Left ventricle myocardium superior (tissue), 1 donor: ENCODE measurements around the gene ARHGEF11. TPM values are rescaled to one million over a fixed set of nuclear protein-coding genes. Genes with fewer than 3 reads are reported as not detected.

Experiments used
- ATAC-seq: fragments of 200-7000 bp; cut with Tn5 transposase; one replicate; pipeline ENCODE4 v1.9.1; 2020; ENCODE audit warnings: mild to moderate bottlenecking, moderate library complexity
- DNase-seq: peaks from one replicate; pipeline ENCODE4 v3.0.0-alpha.2; 2020
- intact Hi-C: fragments of 100-400 bp; cut with micrococcal nuclease; formaldehyde crosslinking; loops from one replicate; pipeline ENCODE4 v1.11.0; 2022
- long read RNA-seq: library from polyadenylated mRNA; unstranded; transcript quantifications from one replicate; pipeline ENCODE4 v2.0.0, GENCODE V29; 2021
- total RNA-seq: library from RNA; stranded (reverse); fragmentation: NEBNext Ultra II Directional; extraction: Animal tissue kit (Norgen Biotek cat#: 25700); gene quantifications from one replicate; pipeline ENCODE4 v1.2.1, GENCODE V29; 2021
- donor health status: DM: no; HTN: yes; CAD: no; lungs with severe emphysema.

ARHGEF11 gene, protein sequence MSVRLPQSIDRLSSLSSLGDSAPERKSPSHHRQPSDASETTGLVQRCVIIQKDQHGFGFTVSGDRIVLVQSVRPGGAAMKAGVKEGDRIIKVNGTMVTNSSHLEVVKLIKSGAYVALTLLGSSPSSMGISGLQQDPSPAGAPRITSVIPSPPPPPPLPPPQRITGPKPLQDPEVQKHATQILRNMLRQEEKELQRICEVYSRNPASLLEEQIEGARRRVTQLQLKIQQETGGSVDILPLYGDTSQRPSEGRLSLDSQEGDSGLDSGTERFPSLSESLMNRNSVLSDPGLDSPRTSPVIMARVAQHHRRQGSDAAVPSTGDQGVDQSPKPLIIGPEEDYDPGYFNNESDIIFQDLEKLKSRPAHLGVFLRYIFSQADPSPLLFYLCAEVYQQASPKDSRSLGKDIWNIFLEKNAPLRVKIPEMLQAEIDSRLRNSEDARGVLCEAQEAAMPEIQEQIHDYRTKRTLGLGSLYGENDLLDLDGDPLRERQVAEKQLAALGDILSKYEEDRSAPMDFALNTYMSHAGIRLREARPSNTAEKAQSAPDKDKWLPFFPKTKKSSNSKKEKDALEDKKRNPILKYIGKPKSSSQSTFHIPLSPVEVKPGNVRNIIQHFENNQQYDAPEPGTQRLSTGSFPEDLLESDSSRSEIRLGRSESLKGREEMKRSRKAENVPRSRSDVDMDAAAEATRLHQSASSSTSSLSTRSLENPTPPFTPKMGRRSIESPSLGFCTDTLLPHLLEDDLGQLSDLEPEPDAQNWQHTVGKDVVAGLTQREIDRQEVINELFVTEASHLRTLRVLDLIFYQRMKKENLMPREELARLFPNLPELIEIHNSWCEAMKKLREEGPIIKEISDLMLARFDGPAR (N-terminal part only)
- 28.8 TPM for total RNA-seq
- long read RNA-seq, partial matches to known transcripts: 7 of 17 reads
- long read RNA-seq, other reads (novel, unspliced or antisense): 10 of 17 reads

DNA sequence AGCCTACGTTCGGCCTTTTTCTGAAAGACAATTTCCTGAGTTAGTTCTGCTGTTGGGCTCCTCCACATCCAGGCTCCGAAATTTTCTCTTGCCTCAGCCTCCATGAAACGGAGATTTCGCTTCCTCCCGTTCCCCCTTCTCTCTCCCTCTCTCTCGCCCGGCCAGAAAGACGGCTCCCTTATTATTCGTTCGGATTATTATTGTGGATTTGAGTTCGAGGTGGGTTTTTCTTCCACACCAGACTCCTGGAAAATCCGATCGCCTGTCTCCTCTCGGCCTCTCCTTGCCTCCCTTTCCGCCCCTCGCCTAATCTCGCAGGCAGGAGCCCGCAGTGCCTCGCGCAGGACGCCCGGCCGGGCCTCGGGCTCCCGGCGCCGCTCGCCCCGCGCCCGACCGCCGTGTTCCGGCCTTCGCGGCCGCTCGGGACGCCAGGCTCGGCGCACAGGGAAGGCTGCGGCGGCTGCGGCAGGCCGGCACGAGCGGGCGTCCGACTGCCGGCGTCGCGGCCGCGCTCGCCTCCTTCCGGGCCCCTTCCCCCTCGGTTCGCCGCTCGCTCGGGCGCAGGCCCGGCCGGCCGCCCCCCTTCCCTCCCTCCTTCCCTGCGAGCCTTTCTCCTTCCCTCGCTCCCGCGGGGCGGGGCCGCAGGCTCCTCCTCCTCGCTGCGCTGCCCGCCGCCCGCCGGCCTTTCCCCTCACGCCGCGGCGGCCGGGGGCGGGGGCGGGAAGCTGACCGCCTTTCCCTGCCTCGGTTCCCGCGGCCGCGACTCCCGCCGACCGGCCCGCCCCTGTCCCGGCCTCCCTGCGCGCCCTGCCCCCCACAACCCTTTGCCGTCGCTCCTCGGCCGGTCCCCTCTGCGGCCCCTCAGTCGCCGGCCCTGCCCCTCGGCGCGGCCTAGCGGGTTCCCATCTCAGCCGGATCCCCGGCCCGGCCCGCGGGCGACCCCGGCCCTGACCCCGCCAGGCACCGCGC, at the start of gene ARHGEF11:
Gene ARHGEF11 (minus strand): TSS at position 493 of the 969 bp plus-strand sequence. CDS start 1,412 bp downstream, outside the sequence.
- intact Hi-C loops: no loop called here
- ATAC-seq: peak; percentile 98
- peak; percentile 96 for DNase-seq

DNA sequence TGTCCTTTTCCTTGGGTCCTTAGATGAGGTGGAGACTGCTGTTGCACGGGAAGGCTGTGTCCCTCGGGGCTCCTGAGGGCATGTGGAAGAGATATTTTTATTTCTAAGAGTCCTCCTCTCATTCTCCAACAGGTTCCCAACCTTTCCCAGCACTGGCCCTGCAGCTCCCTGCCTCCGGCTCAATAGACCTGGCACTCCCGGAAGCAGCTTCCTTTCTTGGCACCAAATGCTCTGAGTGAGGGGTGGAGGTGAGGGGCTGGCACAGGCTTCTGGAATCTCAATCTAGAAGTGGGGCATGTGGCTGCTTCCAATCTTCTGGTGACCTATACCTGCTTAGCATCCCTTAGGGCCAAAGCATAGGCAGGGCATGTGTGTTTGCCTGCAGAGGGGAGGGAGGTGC, 49.5 kb upstream of the ARHGEF11 start:
- no peak for DNase-seq
- no peak for ATAC-seq
- intact Hi-C loops: no loop called here

DNA sequence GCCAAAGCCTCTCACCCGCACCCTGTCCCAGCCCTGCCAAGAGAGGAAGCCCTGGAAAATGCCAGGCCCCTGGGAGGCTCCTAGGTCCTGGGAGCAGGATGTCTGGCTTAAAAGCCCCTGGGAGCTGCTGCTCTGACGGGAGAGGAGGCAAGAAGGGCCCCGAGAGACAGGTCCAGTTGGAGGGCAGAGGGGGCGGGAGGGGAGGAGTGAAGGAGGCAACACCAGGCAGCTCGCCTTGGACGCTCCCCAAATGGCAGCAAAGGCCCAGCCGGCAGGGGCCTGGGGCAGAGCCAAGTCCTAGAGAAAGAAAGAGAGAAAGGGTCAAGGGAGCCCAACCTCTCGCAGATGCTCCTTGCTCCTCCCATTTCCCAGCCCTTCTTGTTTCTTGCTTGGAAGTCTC, 47.3 kb upstream of the ARHGEF11 start:
- peak; percentile 76 for ATAC-seq
- intact Hi-C loops: loop anchor here (5.0 kb wide), 1 partner anchor 64 kb away; no protein-coding TSS in a partner anchor
- peak; percentile 76 for DNase-seq

DNA sequence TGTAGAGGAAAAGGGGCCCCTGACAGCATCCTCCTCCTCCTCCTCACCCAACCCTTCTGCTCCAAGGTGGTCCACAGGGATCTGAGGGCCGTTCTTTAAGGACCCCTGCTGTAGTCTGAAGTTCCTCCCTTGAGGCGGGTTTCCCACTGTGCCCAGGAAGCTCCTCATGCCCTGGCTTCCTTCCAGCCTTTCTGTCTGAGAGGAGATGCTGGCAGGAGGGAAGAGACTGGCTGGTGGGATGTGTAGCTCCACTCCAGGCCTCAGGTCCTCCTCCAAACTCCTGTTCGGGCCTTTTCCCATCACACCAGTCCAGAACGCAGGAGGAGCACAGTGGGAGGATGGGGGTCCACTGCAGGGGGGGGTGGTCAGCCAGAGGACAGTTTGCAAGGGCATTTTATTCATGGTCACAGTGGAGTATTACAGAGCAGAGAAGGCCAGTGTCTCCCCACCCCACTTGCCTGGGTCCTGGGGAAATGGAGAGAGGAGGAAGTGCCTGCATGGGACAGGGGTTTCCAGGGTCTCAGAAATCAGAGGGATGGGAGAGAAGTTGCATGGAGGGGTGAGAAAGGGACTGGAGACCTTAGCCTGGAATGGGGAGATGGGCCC, 46.2 kb upstream of the ARHGEF11 start:
- intact Hi-C loops: loop anchor here (5.0 kb wide), 1 partner anchor 66 kb away; no protein-coding TSS in a partner anchor
- DNase-seq (no peak), ATAC-seq (no peak)

DNA sequence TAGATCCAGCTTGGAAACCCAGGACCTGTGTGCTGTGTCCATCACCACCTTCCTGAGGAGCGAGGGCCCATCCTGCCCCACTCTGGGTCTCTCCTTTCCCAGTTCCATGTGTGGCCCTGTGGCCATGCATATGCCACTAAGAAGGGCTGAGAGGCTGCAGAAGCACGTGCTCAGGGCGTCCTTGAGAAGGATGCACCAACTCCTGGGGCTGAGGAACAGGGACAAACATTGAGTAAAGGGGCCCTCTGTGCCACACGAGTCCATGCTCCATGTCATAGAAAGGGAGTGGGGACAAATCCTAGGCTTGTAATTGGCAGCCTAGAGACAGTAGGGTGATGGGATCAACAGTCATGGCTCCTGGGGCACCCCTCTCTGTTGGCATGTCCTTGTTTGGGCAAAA, 45.6 kb upstream of the ARHGEF11 start:
- no peak for DNase-seq
- no peak for ATAC-seq
- intact Hi-C loops: loop anchor here (5.0 kb wide), 1 partner anchor 66 kb away; no protein-coding TSS in a partner anchor

DNA sequence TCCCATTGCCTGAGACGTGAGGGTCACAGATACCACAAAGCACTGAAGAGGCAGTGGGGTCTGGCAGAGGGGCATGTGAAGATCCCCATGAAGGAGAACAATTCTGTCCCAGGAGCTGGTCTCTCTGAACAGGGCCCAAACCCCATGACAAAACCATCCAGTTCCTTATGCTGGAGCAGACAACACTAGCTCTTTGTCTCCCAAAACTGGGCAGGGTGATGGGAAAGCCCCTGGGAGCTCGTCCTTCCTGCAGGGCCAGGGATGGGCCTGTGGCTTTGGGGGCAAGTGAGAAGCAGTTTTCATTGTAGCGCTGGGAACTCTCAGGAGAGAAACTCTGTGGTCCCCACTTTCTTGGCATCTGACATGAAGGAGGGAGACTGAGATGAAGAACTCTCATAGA, 45.2 kb upstream of the ARHGEF11 start:
- ATAC-seq: no peak
- no peak for DNase-seq
- intact Hi-C loops: loop anchor here (5.0 kb wide), 1 partner anchor 67 kb away; no protein-coding TSS in a partner anchor

DNA sequence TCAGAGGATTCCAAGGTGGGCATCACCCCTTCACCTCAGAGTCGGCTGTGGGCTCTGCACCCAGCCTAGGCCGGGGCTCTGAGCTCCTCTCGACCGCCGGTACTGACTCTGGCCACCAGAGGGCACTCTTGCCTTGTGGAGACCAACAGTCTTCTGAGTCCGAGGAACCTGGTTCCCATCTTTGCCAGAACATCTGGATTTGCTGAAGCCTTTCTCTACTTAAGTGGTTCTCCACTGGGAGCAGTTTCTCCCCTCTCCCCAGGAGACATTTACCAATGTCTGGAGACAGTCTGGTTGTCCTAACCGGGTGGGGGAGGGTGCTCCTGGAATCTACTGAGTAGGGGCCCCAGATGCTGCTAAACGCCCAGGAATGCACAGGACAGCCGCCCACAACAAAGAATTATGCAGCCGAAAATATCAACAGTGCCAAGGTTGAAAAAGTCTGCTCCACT, 44.7 kb upstream of the ARHGEF11 start:
- DNase-seq (peak; percentile 91), ATAC-seq (peak; percentile 89)
- intact Hi-C loops: loop anchor here (5.0 kb wide), 1 partner anchor 67 kb away; no protein-coding TSS in a partner anchor

DNA sequence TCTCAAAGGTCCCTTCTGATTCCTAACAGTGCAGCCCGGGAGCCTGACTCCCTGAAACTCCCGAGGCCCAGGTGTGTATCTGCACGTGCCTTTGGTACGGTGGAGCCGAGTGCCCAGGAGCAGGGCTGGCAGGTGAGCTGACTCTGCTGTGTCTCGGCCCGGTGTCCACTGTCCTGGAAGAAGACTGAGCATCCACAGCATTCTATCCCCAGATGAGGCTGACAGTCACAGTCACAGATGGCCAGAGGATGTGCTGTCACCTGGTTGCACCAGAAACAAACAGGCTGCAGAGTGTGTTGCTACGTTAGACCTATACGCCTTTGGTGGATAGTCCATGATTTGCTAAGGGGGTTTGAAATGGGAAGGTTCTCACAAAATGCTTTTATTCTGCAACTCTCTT, 44.2 kb upstream of the ARHGEF11 start:
- DNase-seq (no peak), ATAC-seq (no peak)
- intact Hi-C loops: loop anchor here (5.0 kb wide), 1 partner anchor 68 kb away; no protein-coding TSS in a partner anchor

DNA sequence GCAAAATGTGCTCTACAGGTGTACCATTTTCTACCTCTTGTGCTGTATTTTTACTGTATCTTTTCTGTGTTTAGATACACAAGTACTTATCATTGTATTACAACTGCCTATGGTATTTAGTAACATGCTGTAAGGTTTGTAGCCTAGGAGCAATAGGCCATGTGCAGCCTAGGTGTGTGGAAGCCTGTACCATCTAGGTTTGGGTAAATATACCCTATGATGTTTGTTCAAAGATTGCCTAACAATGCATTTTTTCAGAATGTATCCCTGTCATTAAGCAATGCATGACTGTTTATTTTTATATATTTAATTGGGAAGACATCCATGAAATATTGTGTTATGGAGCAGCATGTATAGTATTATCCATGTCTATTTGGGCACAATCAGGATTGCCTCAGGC, 43.1 kb upstream of the ARHGEF11 start:
- ATAC-seq (no peak), DNase-seq (no peak)
- intact Hi-C loops: no loop called here

DNA sequence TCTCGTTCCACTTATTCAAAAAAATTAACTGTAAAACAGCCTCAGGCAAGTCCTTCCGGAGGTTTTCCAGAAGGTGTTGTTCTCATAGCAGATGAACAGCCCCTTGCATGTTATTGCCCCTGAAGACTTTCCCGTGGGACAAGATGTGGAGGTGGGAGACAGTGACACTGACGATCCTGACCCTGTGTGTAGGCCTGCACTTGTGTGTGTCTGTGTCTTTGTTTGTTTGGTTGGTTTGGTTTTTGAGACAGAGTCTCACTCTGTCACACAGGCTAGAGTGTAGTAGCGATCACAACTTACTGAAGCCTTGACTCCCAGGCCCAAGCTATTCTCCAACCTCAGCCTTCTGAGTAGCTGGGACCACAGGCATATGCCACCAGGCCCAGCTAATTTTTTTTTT, 41.5 kb upstream of the ARHGEF11 start:
- DNase-seq (no peak), ATAC-seq (no peak)
- intact Hi-C loops: no loop called here

DNA sequence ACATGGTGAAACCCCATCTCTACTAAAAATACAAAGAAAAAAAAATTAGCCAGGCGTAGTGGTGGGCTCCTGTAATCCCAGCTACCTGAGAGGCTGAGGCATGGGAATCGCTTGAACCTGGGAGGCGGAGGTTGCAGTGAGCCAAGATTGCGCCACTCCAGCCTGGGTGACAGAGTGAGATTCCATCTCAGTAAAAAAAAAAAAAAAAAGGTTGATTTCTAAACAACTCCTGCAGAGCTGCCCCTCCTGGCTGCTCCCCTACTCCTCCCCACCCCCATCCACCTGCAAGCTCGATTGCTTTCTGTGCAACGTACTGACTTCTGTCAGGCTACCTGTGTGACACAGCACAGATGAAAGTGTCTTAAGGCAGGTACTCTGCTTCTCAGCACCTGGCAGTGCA, 40.8 kb upstream of the ARHGEF11 start:
- intact Hi-C loops: no loop called here
- DNase-seq: no peak
- ATAC-seq: no peak

DNA sequence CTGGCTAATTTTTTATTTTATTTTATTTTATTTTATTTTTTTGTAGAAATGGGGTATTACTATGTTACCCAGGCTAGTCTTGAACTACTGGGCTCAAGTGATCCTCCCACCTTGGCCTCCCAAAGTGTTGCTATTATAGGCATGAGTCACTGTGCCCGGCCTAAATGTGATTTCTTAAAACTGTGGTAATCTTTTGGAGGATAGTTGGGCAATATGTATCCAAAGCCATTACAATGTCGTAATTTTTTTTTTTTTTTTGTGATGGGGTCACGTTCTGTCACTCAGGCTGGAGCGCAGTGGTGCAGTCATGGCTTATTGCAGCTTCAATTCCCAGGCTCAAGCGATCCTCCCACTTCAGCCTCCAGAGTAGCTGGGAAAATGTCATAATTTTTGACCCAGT, 39.9 kb upstream of the ARHGEF11 start:
- DNase-seq: no peak
- intact Hi-C loops: no loop called here
- no peak for ATAC-seq

DNA sequence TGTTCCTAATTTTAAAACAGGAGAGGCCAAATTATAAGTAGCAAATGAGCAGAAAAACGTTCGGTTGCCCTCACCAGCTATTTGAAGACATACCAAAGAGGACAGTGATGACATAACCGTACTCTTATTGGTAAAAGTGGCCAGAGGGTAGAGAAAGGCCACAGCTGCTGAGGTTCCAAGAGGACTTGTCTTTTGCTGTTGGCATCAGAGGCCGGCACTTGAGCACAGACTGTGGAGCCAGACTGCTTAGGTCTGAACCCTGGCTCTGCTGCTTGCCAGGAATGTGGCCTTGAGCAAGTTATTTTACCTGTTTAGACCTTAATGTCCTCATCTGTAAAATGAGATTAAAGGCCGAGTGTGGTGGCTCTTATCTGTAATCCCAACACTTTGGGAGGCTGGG, 39.2 kb upstream of the ARHGEF11 start:
- intact Hi-C loops: no loop called here
- no peak for ATAC-seq

DNA sequence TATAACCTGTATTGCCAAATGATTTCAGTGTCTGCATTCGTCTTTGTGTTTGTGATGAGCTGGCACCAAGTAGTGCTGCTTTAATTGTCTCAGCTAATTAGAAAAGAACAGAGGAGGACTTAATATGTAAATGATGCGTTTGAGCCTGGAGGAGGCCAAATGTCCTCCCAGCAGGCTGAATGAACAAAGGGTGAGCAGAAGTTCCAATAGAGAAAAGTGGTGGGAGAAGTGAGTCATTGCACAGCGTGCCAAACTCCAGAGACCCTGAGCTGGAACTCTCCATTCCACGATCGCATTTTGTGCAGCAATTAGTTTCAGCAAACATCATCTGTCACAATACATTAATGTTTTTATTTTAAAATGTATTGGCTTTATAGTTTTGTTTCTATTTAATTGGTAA, 36.2 kb upstream of the ARHGEF11 start:
- ATAC-seq (no peak), DNase-seq (no peak)
- intact Hi-C loops: no loop called here

More for the DNA sequence above, 39.2 kb upstream of the ARHGEF11 start:
- DNase-seq: no peak

DNA sequence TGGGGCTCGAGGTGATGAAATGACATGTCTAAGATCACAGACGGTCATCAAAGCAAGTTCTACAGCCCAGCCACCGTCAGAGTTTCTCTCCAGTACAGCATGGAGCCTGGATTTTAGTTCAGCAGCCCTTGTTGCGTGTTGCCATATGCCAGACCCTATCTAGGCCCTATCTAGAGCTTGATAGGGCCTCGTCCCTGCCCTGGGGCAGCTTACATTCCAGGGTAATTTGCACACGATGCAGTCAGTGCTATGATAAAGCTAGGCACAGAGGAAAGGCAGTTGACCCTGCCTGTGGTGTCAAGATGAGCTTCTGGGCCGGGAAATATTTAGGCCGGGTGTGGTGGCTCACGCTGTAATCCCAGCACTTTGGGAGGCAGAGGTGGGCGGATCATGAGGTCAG, 35.2 kb upstream of the ARHGEF11 start:
- DNase-seq (no peak), ATAC-seq (no peak)
- intact Hi-C loops: no loop called here

DNA sequence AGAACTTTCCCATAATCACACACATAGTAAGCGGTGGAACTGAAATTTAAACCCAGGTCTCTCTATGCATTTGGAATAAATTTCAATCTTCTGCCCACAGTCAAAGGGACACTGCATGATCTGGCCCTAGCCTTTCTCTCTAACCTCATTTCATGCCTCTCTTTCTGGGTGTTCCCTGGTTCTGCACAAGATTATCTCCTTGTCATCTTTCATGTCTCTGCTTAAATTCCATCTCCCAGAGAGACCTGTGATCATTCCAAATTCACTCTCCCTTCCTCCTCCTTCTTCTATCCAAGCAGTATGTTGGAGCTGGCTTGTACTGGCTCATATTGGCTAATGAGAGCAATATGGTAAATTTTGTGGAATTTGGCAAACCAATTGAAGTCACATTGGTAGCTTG, 31.9 kb upstream of the ARHGEF11 start:
- no peak for ATAC-seq
- intact Hi-C loops: no loop called here
- no peak for DNase-seq

DNA sequence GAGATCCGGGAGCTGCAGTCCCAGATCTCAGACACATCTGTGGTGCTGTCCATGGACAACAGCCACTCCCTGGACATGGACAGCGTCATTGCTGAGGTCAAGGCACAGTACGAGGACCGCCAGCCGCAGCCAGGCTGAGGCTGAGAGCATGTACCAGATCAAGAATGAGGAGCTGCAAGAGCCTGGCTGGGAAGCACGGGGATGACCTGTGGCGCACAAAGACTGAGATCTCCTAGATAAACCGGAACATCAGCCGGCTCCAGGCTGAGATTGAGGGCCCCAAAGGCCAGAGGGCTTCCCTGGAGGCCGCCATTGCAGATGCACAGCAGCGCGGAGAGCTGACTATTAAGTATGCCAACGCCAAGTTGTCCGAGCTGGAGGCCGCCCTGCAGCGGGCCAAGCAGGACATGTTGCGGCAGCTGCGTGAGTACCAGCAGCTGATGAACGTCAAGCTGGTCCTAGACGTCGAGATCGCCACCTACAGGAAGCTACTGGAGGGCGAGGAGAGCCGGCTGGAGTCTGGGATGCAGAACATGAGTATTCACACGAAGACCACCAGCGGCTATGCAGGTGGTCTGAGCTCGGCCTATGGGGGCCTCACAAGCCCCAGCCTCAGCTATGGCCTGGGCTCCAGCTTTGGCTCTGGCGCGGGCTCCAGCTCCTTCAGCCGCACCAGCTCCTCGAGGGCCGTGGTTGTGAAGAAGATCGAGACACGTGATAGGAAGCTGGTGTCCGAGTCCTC, 28.6 kb upstream of the ARHGEF11 start:
- peak; percentile 61 for ATAC-seq
- intact Hi-C loops: loop anchor here (5.0 kb wide), 1 partner anchor 92 kb away; no protein-coding TSS in a partner anchor
- peak; percentile 80 for DNase-seq
